ENCODE results near the gene GID8. TPM values are rescaled to one million over a fixed set of nuclear protein-coding genes. Genes with fewer than 3 reads are reported as not detected.

The GID8 gene
- total RNA-seq, 1 donor from 2014 or later = 48.7 TPM

- peaks cover 16% of the 10 kb centered on the region for H3K4me1 ChIP-seq
- H3K79me2 ChIP-seq (ENCODE audit: low read depth) = peaks cover 93% of the 10 kb centered on the region
- no peak for DNase-seq (ENCODE audit: low spot score)
- H3K4me2 ChIP-seq = no peak overlapping the region
- TF ChIP-seq EZH2 (IDR thresholded peaks at IDR 0.05) (no peak), EZH2phosphoT487 (IDR thresholded peaks at IDR 0.05) (no peak), CTCF (IDR thresholded peaks at IDR 0.05) (no peak)
- H3K27ac ChIP-seq = no peak overlapping the region
- Mint-ChIP-seq H3K4me3 (no peak overlapping the region), H3K27ac (no peak overlapping the region), H3K36me3 (peaks cover 42% of the 10 kb centered on the region), H3K27me3 (ENCODE audit: insufficient read depth, low read depth) (peaks cover 2% of the 10 kb centered on the region), H3K4me1 (peaks cover 20% of the 10 kb centered on the region), H3K9me3 (no peaks in the 10 kb centered on the region)
- H3K36me3 ChIP-seq = no peaks in the 10 kb centered on the region
- H2AFZ ChIP-seq (replicated peaks) = no peak overlapping the region
- no peaks in the 10 kb centered on the region for H3K9me3 ChIP-seq (ENCODE audit: low read depth)
- no peaks in the 10 kb centered on the region for H3K27me3 ChIP-seq
- no peak overlapping the region for H3K4me3 ChIP-seq
- H3F3A ChIP-seq (ENCODE audit: low read depth) = peaks cover 12% of the 10 kb centered on the region
- H3K9ac ChIP-seq = no peak overlapping the region
- peaks cover 97% of the 10 kb centered on the region for H4K20me1 ChIP-seq (ENCODE audit: low read depth)
Observed at GRCh38 chr20:62910777-62911497, 27.0 kb upstream of the GID8 start.

GRCh38 chr20:62911701-62912280 lies 26.2 kb upstream of the GID8 start:
- Histone ChIP-seq H3K4me2 (no peak overlapping the region), H3K9ac (no peak overlapping the region), H3K27me3 (no peaks in the 10 kb centered on the region), H3K4me3 (no peak overlapping the region), H3K9me3 (ENCODE audit: low read depth) (no peaks in the 10 kb centered on the region), H3K36me3 (no peaks in the 10 kb centered on the region), H3F3A (ENCODE audit: low read depth) (peaks cover 21% of the 10 kb centered on the region), H2AFZ (replicated peaks) (no peak overlapping the region), H3K4me1 (peaks cover 24% of the 10 kb centered on the region), H4K20me1 (ENCODE audit: low read depth) (peaks cover 100% of the 10 kb centered on the region), H3K79me2 (ENCODE audit: low read depth) (peaks cover 100% of the 10 kb centered on the region), H3K27ac (no peak overlapping the region)
- no peak for DNase-seq (ENCODE audit: low spot score)
- H3K4me1 Mint-ChIP-seq = peaks cover 26% of the 10 kb centered on the region
- TF ChIP-seq EZH2 (IDR thresholded peaks at IDR 0.05) (no peak), CTCF (IDR thresholded peaks at IDR 0.05) (no peak), EZH2phosphoT487 (IDR thresholded peaks at IDR 0.05) (no peak)
- H3K27ac Mint-ChIP-seq = no peak overlapping the region
- peaks cover 38% of the 10 kb centered on the region for H3K36me3 Mint-ChIP-seq
- peaks cover 2% of the 10 kb centered on the region for H3K27me3 Mint-ChIP-seq (ENCODE audit: insufficient read depth, low read depth)
- H3K4me3 Mint-ChIP-seq = no peak overlapping the region
- H3K9me3 Mint-ChIP-seq = no peaks in the 10 kb centered on the region

- no peak overlapping the region for H3K4me2 ChIP-seq
- H3K4me1 Mint-ChIP-seq = peaks cover 40% of the 10 kb centered on the region
- H3K4me3 ChIP-seq = no peak overlapping the region
- H3F3A ChIP-seq (ENCODE audit: low read depth) = peaks cover 22% of the 10 kb centered on the region
- peaks cover 38% of the 10 kb centered on the region for H3K4me1 ChIP-seq
- no peaks in the 10 kb centered on the region for H3K27me3 ChIP-seq
- H3K27me3 Mint-ChIP-seq (ENCODE audit: insufficient read depth, low read depth) = peaks cover 2% of the 10 kb centered on the region
- H4K20me1 ChIP-seq (ENCODE audit: low read depth) = peaks cover 100% of the 10 kb centered on the region
- TF ChIP-seq EZH2 (IDR thresholded peaks at IDR 0.05) (no peak), CTCF (IDR thresholded peaks at IDR 0.05) (no peak), EZH2phosphoT487 (IDR thresholded peaks at IDR 0.05) (no peak)
- no peak overlapping the region for H3K27ac ChIP-seq
- no peaks in the 10 kb centered on the region for H3K36me3 ChIP-seq
- H2AFZ ChIP-seq (replicated peaks) = no peak overlapping the region
- peaks cover 100% of the 10 kb centered on the region for H3K79me2 ChIP-seq (ENCODE audit: low read depth)
- H3K9me3 ChIP-seq (ENCODE audit: low read depth) = no peaks in the 10 kb centered on the region
- DNase-seq (ENCODE audit: low spot score) = no peak
- no peaks in the 10 kb centered on the region for H3K9me3 Mint-ChIP-seq
- H3K36me3 Mint-ChIP-seq = peaks cover 30% of the 10 kb centered on the region
- no peak overlapping the region for H3K4me3 Mint-ChIP-seq
- peak overlapping the region; percentile 72 for H3K27ac Mint-ChIP-seq
- no peak overlapping the region for H3K9ac ChIP-seq
Observed at GRCh38 chr20:62913043-62913630, 24.8 kb upstream of the GID8 start.

Measured in neural progenitor cell (in vitro differentiated cells).